Gastrocnemius medialis (tissue), 4 donors: ENCODE measurements around the gene EME1. TPM values are rescaled to one million over a fixed set of nuclear protein-coding genes. Genes with fewer than 3 reads are reported as not detected.

Source experiments
- ATAC-seq, 2 donors: fragments of 150-250 bp; one replicate each; pipeline ENCODE4 v1.9.1; 2016
- DNase-seq, 2 donors: peaks; one replicate each; pipeline ENCODE4 v3.0.0-alpha.2; 2019
- H3K27ac ChIP-seq, 4 donors: fragments of 200-600 bp; sonication (generic); 1 replicate in 1 of 4; 2 replicates in 3 of 4; pipeline ENCODE4 v1.5.1; 2016 to 2018; ENCODE audit warnings: mild to moderate bottlenecking in 2 of 4, moderate library complexity in 1 of 4
- H3K27me3 ChIP-seq, 3 donors: fragments of 200-600 bp; sonication (generic) in 2 of 3; 1 replicate in 1 of 3; 2 replicates in 2 of 3; pipeline versions ENCODE4 v1.5.1 to v1.6.0; 2016 to 2019; ENCODE audit warnings: mild to moderate bottlenecking in 1 of 3, moderate library complexity in 1 of 3
- H3K36me3 ChIP-seq, 2 donors: fragments of 200-600 bp; sonication (generic) in 1 of 2; one replicate each; pipeline ENCODE4 v1.5.1; 2017 to 2018
- H3K4me1 ChIP-seq, 2 donors: fragments of 200-600 bp; sonication (generic) in 1 of 2; one replicate each; pipeline ENCODE4 v1.5.1; 2016 to 2017; ENCODE audit warnings: mild to moderate bottlenecking in 2 of 2
- H3K4me3 ChIP-seq, 4 donors: fragments of 200-600 bp; sonication (generic) in 3 of 4; 1 replicate in 1 of 4; 2 replicates in 3 of 4; pipeline ENCODE4 v1.5.1; 2016 to 2019; ENCODE audit warnings: mild to moderate bottlenecking in 2 of 4
- H3K9me3 ChIP-seq, 3 donors: fragments of 200-600 bp; sonication (generic) in 2 of 3; 1 replicate in 1 of 3; 2 replicates in 2 of 3; pipeline ENCODE4 v1.5.1; 2016 to 2019
- CTCF ChIP-seq, 5 experiments: fragments of 450-650 bp in 3 of 5; fragments of 200-600 bp in 2 of 5; sonication (generic) in 2 of 5; IDR thresholded peaks in 4 of 5; conservative IDR thresholded peaks in 1 of 5; 1 replicate in 4 of 5; 2 replicates in 1 of 5; pipeline ENCODE4 v1.5.1; 2016 to 2019; ENCODE audit warnings: antibody characterized with exemption in 5 of 5, mild to moderate bottlenecking in 3 of 5, moderate library complexity in 3 of 5
- POLR2A ChIP-seq, 2 donors: fragments of 450-650 bp; IDR thresholded peaks; one replicate each; pipeline ENCODE4 v1.6.1; 2017; ENCODE audit warnings: antibody characterized with exemption in 2 of 2, mild to moderate bottlenecking in 2 of 2, moderate library complexity in 2 of 2
- in situ Hi-C, 4 donors: fragments of 200-750 bp; cut with MboI; loops; one replicate each; pipeline versions ENCODE4 v1.15.0 to v1.8.0; 2017; ENCODE audit warnings: low sequenced_read_pairs in 4 of 4
- intact Hi-C: fragments of 100-400 bp; cut with DNase I; formaldehyde crosslinking; loops from one replicate; pipeline ENCODE4 v1.15.1; 2023; ENCODE audit warnings: low total_unique reads
- total RNA-seq, 4 donors: library from RNA; depleted of rRNA; stranded (reverse); fragments of >200 nt; gene quantifications; one replicate each; pipeline versions ENCODE4 v1.1.0 to v1.2.3, GENCODE V29; 2016

EME1 gene, protein sequence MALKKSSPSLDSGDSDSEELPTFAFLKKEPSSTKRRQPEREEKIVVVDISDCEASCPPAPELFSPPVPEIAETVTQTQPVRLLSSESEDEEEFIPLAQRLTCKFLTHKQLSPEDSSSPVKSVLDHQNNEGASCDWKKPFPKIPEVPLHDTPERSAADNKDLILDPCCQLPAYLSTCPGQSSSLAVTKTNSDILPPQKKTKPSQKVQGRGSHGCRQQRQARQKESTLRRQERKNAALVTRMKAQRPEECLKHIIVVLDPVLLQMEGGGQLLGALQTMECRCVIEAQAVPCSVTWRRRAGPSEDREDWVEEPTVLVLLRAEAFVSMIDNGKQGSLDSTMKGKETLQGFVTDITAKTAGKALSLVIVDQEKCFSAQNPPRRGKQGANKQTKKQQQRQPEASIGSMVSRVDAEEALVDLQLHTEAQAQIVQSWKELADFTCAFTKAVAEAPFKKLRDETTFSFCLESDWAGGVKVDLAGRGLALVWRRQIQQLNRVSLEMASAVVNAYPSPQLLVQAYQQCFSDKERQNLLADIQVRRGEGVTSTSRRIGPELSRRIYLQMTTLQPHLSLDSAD
- total RNA-seq = under 1 TPM in 2 of 4 donors, not detected in 2; 0.82 to 0.95 TPM

GRCh38 chr17:50372758-50373556 is at the start of gene EME1, which contains the start of gene MRPL27:
EME1 (plus strand) TSS chr17:50373229; CDS start chr17:50375209, 1,980 bp downstream.
MRPL27 (minus strand) TSS chr17:50373184; CDS start chr17:50373170, 14 bp downstream.
- peak; percentile 80 to 81 for DNase-seq
- in situ Hi-C loops (no loop called here), intact Hi-C loops (loop anchor here (1.0 to 2.0 kb wide), 3 partner anchors 24 to 106 kb away; partner anchors contain the start of genes LRRC59 and RSAD1)
- Histone ChIP-seq H3K9me3 (no peaks in the 10 kb centered on the region), H3K4me1 (peaks cover 20 to 33% of the 10 kb centered on the region in 2 donors), H3K4me3 (peak within 1 kb of the TSS; percentile 83 to 98 (median 84)), H3K36me3 (peaks cover 0 to 30% of the 10 kb centered on the region in 2 donors), H3K27ac (peak within 1 kb of the TSS; percentile 94 to 99 (median 96)), H3K27me3 (no peaks in the 10 kb centered on the region)
- ATAC-seq = peak; percentile 96 to 98
- TF ChIP-seq POLR2A (IDR thresholded peaks at IDR 0.05) (peak; percentile 36 to 61), CTCF (IDR thresholded peaks at IDR 0.05 in 4 of 5, conservative IDR thresholded peaks at IDR 0.05 in 1 of 5) (peak in 2 of 5 experiments; percentile 23 to 46)

- ATAC-seq = no peak
- H3K36me3 ChIP-seq = no peaks in the 10 kb centered on the region
- no peak for DNase-seq
- in situ Hi-C loops (no loop called here), intact Hi-C loops (no loop called here)
- no peak overlapping the region for H3K27ac ChIP-seq
- TF ChIP-seq CTCF (IDR thresholded peaks at IDR 0.05 in 4 of 5, conservative IDR thresholded peaks at IDR 0.05 in 1 of 5) (no peak), POLR2A (IDR thresholded peaks at IDR 0.05) (no peak)
- no peaks in the 10 kb centered on the region for H3K4me1 ChIP-seq
- H3K4me3 ChIP-seq = no peak overlapping the region
- peaks cover 0 to 2% (median 0%) of the 10 kb centered on the region in 3 donors for H3K27me3 ChIP-seq
- no peaks in the 10 kb centered on the region for H3K9me3 ChIP-seq
Observed at GRCh38 chr17:50325906-50326305, 47.1 kb upstream of the EME1 start.

DNA sequence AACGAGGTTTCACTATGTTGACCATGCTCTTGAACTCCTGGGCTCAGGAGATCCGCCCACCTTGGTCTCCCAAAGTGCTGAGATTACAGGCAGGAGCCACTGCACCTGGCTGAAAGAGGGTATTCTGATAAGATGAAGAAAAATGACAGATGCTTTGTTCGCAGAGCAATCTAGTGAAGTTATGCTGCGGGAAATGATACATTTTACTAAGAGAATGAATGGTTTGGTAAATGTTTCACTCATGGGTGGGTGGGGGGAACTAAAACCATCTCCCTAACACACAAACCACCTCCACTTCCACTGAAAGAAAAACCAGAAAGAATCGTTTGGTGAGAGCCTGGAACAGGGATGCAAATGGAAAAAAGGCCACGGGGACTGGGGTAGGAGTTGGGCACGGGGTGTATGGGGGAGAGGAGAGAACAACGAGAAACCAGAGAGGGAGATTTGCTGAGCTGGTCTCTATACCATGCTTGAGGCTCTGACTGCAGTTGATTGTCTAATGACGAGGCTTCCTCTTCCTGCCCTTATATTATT is 46.1 kb upstream of the EME1 start:
- ATAC-seq (no peak), DNase-seq (no peak)
- no peak for TF ChIP-seq CTCF (IDR thresholded peaks at IDR 0.05 in 4 of 5, conservative IDR thresholded peaks at IDR 0.05 in 1 of 5)
- no peak for TF ChIP-seq POLR2A (IDR thresholded peaks at IDR 0.05)
- in situ Hi-C loops = no loop called here
- intact Hi-C loops = no loop called here
- Histone ChIP-seq H3K27ac (no peak overlapping the region), H3K36me3 (no peaks in the 10 kb centered on the region), H3K4me1 (no peaks in the 10 kb centered on the region), H3K27me3 (peaks cover 0 to 2% (median 0%) of the 10 kb centered on the region in 3 donors), H3K4me3 (no peak overlapping the region), H3K9me3 (no peaks in the 10 kb centered on the region)
